Daoy (cell line): ENCODE measurements around the gene TFAP2A. TPM values are rescaled to one million over a fixed set of nuclear protein-coding genes. Genes with fewer than 3 reads are reported as not detected.

Experiments used
- DNase-seq: peaks from one replicate; pipeline ENCODE4 v3.0.0-alpha.2; 2015; ENCODE audit warnings: low read depth
- total RNA-seq: library from RNA; depleted of rRNA; stranded (reverse); fragments of >200 nt; shearing (Covaris generic); gene quantifications from 2 replicates; pipeline ENCODE4 v1.2.3, GENCODE V29; 2014; rRNA removed

The TFAP2A gene
- total RNA-seq, result 4.5 and 5.6 TPM in 2 replicates

DNA sequence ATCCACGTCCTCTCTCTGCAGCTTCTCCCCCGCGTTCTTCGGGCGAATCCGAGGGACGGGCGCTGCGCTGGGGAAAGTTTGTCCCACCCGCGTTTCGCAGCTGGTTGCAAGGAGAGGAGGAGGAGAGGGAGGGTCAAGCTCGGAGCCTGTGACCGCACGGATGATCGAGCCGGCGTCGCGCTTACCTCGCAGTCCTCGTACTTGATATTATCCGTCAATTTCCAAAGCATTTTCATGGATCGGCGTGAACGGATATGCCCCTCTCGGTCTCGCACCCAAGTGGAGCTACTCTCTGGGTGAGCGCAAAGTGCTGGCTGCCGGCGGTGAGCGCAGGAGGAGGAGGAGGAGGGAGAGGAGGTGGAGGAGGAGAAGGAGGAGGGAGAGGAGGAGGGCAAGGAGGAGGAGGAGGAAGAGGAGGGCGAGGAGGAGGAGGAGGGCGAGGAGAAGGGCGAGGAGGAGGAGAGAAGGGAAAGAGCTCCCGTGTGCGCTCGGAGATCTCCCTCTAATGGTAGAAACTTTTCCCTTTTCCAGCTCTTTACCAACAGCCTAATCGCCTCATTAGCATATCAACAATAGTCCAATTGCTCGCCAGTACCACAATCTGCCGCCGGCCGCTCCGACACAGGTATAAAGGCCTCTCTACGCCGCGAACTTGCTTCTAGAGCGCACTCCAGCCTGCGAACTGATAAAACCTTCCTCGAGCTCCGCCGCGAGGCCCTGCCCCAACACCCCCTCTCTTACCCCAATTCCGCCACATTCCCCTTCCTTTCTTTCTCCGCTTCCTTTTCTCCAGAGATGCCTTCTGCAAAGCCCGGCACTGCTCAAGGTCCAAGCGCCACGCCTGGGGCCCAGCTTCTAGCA, at the start of gene TFAP2A:
Gene TFAP2A (minus strand): TSS at position 319 of the 861 bp plus-strand sequence. CDS start 83 bp downstream, at position 236.
- DNase-seq, result peak; percentile 86

DNA sequence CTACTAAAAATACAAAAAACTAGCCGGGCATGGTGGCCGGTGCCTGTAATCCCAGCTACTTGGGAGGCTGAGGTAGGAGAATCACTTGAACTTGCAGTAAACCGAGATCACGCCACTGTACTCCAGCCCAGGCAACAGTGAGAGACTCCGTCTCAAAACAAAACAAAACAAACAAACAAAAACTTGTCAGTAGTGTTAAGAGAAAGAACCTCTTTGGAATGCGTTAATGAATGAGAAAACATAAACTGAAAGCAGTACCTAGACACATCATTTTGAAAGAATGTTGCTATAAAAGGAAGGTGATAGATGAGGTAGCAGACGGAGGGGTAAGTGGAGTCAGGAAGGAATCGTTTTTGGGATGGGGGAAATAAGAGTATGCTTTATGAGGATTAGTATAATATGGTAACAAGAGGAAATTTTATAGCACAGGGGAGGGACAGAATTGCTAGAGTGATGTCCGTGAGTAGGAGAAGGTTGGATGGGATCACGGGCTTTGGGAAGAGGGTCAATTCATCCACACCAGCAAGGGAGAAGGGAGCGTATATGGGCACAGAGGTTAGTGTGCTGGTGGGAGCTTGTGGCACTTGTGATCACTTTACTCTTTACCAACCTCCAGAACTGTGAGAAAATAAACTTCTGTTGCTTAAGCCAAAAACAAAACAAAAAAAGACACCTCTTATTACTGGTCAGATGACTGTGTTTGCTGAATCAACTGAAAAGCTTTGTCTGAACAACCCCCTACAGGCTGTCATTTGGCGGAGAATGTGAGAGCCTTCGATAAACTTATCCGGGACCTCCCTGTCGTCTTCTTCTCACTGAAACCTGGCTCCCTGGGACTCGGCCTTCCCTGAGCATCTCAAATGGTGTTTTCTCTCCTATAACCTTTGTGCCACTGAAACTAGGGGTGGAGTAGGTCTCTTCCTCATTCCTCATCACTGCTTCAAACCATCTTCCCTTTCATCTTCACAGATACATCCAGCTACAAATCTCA, 48.9 kb upstream of the TFAP2A start:
- no peak for DNase-seq

DNA sequence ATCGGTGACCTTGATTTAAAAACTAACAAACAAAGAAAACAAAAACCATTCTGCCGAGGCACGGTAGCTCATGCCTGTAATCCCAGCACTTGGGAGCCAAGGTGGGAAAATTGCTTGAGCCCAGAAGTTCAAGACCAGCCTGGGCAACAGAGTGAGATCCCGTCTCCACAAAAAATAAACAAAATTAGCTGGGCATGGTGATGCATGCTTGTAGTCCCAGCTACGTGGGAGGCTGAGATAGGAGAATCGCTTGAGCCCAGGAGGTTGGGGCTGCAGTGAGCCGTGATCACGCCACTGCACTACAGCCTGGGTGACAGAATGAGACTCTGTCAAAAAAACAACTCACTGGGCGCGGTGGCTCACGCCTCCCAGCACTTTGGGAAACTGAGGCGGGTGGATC, 48.2 kb upstream of the TFAP2A start:
- no peak for DNase-seq

DNA sequence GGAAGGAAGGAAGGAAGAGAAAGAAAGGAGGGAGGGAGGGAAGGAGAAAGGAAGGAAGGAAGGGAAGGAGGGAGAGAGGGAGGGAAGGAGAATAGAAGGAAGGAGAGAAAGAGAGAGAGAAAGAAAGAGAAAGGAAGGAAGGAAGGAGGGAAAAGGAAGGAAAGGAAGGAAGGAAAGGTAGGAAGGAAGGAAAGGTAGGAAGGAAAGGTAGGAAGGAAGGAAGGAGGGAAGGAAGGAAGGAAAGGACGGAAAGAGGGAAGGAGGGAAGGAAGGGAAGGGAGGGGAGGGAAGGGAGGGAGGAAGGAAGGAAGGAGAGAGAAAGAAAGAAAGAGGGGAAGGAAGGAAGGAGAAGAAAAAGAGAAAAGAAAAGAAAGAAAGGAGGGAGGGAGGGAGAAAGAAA, 47.0 kb upstream of the TFAP2A start:
- DNase-seq, result no peak

DNA sequence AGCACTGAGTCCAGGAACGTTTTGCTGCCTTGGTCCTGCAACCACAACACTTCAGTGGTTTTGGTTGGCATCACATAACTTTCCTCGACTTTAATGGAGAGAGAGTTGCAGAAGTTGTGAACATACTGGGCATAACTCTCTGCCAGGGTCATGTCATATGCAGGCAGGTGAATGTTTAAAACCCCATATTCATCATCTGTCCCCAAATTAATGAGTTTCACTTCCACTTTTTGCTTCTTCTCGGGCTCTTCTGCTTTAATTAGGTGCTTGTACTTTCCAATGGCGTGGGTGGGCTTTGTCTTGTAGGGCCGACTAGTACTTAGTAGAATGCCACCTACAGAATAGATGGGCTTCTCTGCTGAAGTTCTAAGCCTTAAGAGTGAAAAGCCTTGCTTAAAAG, 45.2 kb upstream of the TFAP2A start:
- no peak for DNase-seq

DNA sequence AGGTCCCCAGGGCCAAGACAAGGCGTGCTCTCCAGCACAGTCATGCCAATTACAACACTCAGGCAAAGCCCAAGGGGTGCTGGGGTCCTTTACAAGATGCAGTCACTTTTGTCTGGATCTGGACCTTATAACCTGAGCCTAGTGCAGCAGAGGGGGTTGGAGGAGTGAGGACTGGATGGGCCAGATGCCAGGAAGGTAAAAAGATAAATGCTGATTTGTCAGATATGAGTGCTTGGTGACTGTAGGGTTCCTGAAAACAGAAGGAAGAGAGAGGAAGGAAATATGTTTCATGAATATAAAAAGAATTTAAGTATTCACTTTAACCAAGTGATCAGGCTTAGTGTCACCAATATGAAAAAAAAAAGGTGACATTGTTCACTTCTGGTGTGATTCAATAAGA, 43.4 kb upstream of the TFAP2A start:
- DNase-seq, result no peak

DNA sequence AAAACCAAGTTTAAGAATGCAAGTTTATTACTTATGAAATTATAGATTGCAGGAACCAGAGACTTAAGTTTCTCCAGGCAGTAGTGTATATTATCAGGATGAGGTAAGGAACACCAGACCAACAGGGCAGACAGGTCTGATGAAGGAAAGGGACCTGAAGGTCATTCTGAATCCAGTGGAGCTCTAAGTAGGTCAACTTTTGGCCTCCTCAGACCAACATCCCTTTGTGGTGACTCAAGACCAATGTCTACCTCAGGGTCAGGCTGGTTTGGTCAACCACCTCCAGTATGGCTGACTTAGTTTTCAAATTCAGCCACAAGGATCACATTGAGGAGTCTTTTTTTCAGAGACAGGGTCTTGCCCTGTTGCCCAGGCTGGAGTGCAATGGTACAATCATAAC, 38.7 kb upstream of the TFAP2A start:
- no peak for DNase-seq

DNA sequence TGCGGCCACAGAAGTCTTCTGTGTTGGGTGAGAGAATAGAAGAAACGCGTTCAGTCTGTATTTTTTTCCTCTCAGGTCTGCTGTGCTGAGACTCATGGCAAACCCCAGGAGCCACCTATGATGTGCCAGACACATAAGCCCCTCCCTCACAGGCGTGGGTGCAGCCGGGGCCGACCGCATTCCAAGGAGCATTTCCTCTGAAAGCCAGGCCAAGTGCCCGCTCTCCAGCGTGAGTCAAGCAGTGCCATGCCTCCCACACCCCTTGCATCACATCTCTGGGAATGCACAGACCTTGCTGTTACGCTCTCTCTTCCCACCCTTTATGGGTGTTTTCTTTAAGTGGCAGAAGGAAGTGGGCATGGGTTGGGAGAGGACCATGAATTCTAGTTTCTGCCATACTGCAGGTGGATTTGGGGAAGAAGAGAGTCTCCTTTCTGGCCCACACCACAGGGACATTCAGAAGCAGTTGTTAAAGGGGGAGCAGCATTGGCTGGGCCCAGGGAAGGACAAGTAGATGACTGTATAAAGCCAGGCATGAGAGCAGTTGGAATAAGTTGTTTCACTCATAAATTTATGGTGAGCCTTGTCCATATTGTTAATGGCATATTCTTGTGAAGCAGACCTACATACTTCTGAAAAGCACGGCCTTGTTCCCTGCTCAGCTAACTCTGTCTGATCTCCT, 37.1 kb upstream of the TFAP2A start:
- DNase-seq, result peak; percentile 99

DNA sequence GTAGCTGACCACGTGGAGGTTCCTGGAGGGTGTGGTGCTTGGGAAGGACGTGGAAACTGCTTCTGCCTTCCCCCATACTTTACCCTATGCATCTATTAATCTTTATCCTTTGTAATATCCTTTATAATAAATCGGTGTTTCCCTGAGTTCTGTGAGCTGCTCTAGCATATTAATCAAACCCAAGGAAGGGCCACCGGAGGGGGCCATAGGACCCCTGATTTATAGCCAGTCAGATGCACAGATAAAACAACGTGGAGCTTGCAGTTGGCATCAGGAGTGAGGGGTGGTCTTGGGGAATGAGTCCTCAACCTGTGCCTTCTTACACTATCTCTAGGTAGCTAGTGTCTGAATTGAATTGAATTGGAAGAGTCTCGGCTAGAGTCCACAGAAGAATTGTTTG, 36.5 kb upstream of the TFAP2A start:
- DNase-seq, result no peak

DNA sequence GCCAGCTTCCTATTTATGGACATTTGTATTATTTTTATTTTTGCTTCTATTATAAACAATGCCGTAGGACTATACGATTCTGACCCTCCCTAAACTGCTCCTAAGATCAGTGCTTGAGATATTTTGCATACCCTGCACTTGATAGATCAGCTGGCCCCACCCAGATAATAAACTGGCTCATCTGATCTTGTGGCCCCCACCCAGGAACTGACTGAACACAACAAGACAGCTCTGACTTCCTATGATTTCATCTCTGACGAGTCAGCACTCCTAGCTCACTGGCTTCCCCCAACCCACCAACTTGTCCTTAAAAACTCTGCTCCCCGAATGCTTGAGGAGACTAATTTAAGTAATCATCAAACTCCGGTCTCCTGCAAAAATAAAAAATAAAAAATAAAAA, 34.9 kb upstream of the TFAP2A start:
- DNase-seq, result no peak

DNA sequence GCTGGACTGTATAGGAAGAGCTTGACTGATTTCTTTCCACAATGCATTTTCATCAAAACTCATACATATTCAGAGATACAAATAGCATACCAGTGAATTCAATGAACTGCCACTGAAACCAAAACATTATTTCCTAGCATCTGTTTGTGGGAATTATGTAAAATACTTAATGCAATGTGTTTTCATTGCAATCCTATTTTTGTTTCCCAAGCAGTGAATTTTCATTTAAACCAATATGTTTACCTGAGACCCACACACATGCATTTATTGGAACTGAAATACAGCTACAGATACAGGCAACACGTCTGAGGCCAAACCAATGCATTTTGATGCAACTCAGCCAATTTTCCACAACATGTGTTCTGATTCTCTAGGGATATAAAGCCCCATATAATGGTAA, 33.2 kb upstream of the TFAP2A start:
- DNase-seq, result no peak

DNA sequence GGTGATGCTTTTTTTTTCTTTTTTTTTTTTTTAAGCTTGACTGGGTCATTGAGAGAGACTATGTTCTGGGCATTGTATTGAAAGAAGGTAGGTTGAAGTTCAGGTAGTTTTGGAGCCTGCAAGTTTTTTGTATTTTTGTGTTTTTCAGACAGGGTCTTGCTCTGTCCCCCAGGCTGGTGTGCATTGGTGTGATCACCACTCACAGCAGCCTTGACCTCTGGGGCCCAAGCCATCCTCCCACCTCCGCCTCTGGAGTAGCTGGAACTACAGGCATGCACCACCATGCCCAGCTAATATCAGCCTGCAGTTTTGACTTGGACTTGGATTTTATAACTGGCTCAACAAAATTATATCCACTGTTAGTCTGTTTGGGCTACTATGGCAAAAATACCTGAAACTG, 31.7 kb upstream of the TFAP2A start:
- no peak for DNase-seq

DNA sequence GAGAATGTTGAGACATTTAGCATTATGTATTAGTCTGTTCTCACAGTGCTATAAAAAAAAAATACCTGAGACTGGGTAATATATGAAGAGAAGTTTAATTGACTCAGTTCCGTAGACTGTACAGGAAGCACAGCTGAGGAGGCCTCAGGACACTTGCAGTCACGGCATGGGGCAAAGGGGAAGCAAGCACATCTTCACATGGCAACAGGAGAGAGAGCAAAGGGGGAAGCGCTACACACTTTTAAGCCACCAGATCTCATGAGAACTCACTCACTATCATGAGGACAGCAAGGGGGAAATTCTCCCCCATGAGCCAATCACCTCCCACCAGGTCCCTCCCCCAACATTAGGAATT, 26.8 kb upstream of the TFAP2A start:
- no peak for DNase-seq

DNA sequence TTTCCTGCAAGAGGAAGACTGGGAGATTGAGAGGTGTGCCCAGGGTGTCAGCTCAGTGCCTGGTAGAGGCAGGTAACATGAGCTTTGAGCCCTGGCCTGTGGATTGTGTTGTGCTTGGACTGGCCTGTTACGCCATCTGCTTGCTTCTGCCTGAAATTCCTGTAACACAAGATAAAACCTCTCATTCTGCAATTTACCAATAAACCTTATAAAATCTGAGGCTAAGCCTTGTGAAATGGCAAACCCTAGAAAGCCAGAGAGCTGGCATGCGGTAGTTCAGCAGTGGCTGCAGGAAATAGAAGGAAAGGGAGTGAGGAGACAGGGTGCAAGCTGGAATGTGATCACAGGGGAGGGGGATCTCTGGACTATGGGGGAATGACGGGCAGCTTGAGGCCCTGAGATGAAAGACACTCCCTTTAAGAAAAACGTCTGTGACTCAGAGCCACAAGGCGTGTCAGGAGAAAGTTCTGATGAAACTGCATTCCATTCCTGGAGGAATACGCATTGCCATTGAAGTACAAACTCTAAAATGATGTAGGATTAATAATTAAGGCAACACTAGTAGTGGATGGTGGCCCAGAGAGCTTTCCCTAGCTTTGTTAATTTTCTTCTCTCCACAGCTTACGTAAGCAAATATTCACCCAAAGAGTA, 26.3 kb upstream of the TFAP2A start:
- peak; percentile 78 for DNase-seq

DNA sequence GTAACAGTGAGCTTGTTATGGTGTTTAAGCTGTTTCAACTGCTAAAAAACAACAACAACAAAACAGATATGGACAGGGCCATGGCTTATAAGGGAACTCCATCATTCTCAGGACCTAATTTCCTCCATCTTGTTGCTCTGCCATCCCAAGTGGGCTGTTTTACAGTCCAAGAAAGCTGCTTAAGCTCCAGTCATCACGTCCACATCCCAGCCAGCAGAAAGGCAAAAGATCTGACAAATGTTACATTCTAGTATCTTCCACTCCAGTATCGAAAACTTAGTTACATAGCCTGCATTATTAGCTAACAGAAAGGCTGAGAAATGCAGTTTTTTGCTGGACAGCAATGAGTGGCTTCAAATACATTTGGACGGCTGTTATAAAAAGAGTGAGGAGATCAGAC, 23.0 kb upstream of the TFAP2A start:
- DNase-seq, result no peak

DNA sequence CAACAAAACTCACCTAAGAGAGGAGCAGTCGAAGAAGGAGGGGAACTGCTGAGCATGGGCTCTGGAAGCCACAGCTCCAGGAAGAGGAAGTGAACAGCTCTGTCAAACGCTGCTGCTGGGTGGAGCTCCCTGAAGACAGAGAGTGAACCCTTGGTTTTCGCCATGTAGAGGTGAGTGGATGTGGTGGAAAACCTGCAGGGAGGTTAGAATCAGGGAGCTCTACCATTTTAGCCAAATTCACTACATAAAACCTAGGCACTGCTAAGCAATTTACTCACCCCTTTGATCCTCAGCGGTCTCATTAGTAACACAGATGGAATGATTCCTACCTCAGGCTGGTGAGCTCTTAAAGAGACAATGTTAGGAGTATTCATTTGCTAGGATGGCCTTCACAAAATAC, 19.4 kb upstream of the TFAP2A start:
- no peak for DNase-seq

DNA sequence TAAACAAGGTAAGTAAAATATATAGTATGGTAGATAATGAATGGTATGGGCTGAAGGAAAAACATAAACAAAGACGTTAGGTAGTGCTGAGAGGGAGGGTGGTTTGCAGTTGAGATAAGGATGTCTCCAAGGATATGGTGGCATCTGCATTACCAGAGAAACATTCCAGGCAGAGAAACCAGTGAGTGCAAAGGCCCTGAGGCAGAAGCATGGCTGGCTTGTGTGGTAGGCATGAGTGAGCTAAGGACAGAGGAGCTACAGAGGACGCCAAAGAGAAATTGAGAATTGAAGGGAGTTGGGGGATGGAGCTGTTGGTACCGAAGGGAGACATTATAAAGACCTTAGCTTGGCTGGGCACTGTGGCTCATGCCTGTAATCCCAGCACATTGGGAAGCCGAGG, 18.4 kb upstream of the TFAP2A start:
- DNase-seq, result no peak

DNA sequence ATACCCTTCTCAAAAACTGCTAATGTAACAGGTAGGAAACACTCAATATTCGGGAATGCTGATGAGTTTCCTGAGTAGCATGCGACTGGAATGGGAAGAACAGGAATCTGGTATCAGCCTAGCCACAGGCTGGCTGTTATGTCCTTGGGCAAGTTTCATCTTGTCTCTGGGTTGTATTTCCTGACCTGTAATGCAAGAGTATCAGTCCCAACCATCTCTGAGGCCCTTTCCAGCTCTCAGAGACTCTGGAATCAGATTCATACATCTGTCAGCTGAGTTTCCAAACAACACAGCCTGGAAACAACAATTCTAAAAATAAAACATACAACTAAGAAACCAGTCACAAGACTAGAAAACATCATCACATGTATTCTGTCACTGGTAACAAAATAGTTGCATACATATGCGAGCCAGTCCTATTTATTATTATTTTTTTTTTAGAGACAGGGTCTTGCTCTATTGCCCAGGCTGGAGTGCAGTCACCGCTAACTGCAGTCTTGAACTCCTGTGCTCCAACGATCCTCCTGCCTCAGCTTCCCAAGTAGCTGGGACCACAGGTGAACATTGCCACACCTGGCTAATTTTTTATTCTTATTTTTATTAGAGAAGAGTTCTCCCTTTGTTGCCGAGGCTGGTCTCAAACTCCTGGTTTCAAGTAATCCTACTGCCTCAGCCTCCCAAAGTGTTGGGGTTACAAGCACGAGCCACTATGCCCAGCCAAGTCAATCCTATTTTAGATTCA, 16.7 kb upstream of the TFAP2A start:
- no peak for DNase-seq

DNA sequence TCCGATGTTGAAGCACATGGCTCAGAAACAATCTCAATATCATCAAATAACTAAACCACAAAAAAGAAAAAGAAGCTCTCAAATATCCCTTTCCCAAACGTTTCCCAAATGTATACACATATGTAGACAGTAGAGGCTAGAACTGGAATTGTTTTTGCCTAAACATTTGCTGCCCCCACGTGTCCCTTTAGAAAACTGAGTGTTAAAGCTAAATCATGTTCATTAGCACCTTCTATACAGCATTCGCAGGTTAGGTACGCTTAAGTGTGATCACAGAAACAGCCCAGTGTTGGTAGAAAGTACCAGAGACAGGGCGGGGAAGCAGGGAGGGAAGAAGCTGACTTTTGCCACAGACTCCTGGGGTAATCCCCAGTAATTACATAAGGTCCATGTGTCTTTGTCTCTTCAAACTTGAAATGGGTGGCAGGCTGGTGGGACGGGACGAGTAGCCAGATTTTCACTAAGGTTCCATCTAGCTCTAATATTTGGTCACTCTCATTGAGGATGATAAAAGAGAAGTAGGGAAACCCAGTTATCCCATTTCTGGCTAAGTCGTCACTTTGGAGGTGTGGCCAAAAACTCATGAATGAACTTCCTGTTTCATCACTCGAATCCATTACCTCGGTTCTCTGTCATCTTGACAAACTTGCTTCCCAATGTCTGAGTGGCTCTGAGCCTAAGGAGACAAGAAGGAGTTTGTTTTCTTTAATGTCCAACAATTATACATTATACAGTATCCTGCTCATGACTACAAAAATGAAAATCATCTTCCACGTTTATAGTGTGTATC, 15.0 kb upstream of the TFAP2A start:
- peak; percentile 73 for DNase-seq

DNA sequence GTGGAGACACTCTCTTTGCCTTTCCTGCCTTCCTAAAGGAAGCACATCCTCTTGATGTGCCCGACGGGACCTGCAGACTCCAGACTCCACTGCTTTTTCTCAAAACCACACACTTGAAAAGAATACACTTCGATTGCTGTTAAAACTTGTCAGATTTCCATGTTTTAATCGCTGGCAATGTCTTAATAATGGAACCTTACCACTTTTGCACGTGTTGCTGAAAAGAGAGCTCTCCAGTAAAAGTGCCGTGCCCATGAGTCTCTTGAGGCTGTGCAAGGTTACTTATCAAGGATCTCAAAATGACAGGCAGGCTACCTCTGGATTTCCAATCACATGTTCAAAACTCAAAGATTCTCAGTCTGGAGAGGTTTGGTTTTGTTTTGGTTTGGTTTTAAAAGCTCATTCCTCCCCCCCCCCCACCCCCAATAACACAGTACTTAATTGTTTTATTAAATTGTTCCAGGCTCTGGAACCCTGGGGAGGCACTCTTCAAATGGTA, 12.0 kb upstream of the TFAP2A start:
- DNase-seq, result no peak
